Hepatocyte (in vitro differentiated cells): ENCODE data around the gene KIRREL3.

Experiments
- EZH2phosphoT487 ChIP-seq: fragments of 200-600 bp; sonication (generic); IDR thresholded peaks from one replicate; pipeline ENCODE4 v1.6.1; 2018; ENCODE audit warnings: antibody characterized with exemption, mild to moderate bottlenecking, low read depth, moderate library complexity; ENCODE audit not compliant: unreplicated experiment, severe bottlenecking
- TF ChIP-seq, protein P1 (sequence below): fragments of 200-600 bp; sonication (generic); IDR thresholded peaks from 2 replicates; pipeline ENCODE4 v1.5.1; 2016; ENCODE audit warnings: antibody characterized with exemption, mild to moderate bottlenecking; ENCODE audit not compliant: poor library complexity

DNA sequence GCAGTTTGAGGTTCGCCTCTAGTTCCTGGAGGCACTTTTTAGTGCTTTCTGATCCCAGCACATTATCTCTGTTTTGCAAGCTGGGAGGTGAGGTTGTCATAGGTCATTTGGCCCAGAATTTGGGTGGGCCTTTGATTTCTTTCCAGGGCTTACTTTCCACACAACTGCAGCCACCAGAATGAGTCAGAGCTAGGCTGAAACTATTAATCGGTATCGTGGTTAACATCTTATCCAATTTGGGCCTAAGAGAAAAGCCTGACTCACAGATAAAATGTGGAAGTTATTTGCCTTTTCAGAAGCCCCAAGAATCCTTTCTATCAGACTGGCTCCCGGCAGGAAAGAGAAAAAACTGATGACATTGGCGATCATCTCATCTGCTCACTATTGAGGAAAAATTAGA lies 166.4 kb downstream of the KIRREL3 start:
- TF ChIP-seq, protein P1, sequence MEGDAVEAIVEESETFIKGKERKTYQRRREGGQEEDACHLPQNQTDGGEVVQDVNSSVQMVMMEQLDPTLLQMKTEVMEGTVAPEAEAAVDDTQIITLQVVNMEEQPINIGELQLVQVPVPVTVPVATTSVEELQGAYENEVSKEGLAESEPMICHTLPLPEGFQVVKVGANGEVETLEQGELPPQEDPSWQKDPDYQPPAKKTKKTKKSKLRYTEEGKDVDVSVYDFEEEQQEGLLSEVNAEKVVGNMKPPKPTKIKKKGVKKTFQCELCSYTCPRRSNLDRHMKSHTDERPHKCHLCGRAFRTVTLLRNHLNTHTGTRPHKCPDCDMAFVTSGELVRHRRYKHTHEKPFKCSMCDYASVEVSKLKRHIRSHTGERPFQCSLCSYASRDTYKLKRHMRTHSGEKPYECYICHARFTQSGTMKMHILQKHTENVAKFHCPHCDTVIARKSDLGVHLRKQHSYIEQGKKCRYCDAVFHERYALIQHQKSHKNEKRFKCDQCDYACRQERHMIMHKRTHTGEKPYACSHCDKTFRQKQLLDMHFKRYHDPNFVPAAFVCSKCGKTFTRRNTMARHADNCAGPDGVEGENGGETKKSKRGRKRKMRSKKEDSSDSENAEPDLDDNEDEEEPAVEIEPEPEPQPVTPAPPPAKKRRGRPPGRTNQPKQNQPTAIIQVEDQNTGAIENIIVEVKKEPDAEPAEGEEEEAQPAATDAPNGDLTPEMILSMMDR: no peak
- TF ChIP-seq EZH2phosphoT487: no peak
